ENCODE measurements around the gene ARMC2. TPM values are rescaled to one million over a fixed set of nuclear protein-coding genes. Genes with fewer than 3 reads are reported as not detected.
"Not testable (repeated sequence)": the region's sequence is repeated elsewhere in the genome, so short reads cannot be mapped to it uniquely, and the experiment has no call there.

Gene ARMC2
- polyA plus RNA-seq, 1 donor: 5.8 TPM

DNA sequence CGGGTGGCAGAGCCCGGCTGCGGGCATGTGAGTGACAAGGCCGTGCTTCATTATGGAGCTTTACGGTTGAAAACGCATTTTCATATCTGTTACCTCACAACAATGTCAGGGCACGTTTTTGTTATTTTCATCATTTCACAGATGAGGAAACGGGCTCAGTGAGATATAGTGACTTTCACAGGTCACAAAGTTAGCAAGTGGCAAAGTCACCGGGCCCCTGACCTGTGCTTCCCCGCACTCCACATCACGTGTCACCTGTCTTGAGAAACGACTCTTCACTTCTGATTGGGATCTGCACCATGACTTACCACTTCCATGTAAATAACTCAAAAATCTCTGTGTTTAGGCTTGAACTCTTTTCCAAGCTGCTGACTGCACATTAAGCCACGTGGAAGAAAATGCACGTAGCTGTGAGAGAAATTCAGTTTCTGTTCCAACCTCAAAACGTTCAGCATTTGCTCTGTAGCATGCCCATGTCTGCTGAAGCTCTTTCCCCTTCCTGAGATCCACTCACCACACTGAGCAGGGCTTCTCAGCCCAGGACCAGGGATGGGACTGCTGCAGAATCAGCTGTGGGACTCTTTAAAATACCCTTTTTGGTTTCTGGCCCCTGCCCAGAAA is 107.2 kb downstream of the ARMC2 start:
- DNase-seq: no peak

DNA sequence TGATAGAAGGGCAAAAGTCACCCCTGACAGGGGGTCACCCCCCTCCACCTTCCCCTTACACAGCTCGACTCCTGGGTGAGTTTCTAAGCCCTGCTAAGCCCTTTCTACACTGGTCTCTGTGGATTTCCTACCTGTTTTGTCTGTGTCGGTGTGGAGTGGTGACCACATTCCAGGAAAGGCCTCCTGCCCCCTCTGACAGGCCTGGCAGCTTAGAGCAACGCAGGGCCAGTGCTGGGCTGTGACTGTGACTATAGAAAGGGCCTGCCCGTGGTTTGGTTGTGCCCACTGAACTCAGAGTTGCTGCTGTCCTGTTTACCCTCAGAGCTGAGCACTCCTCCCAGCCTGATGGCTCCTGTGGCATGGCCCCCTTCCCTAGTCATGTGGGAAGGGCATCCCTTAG is 109.0 kb downstream of the ARMC2 start:
- no peak for DNase-seq

DNA sequence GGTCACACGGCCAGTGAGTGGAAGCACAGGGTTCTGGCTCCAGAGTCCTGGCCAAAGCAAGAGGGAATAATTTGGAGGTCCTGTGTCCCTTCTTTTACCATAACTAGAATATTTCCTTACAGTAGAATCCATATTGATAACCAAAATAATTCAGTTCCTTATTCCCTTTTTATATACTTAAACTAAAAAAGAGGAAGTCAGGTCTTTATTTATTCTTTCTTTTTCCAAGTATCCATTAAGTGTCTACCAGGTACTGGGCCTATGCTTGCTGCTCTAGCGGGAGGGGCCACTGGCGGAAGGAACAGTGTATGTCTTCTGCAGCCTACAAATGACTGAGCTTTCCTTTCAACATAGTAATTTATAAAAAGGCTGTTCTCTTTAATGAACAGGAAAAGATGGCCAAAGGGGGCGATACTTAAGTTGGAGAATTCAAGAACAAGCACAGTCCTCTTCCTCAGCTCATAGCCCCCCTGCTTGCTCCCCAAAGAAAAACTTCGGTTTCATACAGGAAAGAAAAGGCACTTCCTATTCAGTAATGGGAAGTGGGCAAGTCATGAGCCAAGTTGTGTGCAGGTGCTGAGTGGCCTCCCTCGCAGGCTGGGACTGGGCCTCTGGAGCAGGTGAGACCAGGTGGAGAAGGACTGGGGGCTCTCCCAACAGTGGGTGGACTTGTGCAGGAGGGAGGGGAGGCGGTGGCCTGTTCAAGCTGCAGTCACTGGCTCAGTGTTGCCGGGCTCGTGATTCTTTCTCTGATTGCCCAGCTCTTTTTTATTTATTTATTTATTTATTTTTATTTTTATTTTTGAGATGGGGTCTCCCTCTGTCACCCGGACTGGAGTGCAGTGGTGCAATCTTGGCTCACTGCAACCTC is 110.9 kb downstream of the ARMC2 start:
- DNase-seq: no peak

DNA sequence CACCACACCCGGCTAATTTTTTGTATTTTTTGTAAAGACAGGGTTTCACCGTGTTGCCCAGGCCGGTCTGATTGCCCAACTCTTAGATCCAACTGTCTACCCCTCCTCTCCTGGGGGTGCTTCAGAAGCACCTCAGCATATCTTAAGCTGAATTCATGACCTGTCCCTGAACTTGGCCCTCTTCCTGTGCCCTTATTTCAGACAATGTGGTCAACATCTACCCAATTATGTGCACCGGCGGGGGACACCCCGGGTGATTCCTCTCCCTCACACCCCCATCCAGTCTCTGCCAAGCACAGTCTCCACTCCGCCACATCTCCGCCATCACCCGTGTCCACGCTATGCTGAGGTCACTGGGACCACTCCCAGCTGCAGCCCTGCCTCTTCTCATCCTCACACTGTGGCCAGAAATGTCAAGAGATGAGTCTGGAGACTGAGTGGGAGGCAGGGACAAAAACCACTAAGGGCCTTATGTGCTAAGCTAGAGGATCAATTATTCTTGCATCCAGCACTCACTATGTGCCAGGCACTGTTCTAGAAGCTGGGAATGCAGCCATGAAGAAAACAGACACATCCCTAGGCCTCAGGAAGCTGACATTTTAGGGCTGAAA is 111.9 kb downstream of the ARMC2 start:
- DNase-seq: no peak

DNA sequence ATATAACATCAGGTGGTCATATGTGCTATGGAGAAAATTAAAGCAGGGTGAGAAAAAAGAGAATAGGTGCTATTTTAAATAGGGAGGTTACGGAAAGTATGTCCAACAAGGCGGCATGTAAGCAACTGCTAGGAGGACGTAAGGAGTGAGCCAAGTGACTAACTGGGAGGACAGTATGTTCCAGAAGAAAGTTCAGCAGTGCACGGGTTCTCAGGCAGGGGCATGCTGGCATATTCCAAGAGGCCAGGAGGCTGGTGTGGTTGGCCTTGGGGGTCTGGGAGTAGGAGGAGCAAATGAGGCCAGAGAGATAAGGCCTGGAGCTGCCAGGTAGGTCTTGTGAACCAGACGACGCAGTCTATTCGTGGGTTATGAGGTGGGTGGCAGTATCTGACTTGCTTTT is 112.4 kb downstream of the ARMC2 start:
- no peak for DNase-seq

DNA sequence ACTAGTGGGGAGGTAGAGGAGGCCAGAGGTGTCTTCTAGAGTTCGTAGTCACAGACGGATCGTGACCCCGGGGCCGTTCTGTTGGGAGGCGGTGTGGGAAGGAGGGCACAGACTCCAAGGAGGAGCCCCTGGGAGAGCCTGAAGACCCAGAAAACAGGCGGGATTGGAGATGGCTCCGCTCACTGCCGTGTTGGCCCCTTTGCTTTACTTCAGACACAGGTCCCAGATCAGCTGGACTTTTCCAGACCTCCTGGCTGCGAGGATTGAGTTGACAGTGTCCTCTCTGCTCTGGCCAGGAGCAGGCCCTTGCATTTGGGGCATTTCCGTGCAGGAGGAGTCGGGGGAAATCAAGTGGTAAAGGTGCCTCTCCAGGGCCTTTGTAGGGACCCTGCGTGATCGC is 112.9 kb downstream of the ARMC2 start:
- no peak for DNase-seq

DNA sequence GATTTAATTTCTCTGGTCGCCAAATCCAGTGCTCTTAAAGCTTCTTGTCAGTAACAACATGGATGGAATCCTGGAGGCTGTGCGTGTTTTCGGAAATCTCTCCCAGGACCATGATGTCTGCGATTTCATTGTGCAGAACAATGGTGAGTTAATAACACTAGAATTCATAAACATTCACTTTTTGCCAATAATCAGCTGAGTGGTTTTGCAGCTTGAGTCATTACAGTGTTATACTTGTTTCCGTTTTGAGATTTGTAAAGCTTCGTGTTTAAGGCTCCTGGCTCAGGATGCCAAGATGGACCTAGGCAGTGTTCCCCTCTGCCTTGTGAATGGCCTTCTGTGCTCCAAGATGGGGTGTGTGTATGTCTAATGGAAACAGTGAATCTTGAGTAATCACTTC is 113.8 kb downstream of the ARMC2 start:
- DNase-seq: no peak

DNA sequence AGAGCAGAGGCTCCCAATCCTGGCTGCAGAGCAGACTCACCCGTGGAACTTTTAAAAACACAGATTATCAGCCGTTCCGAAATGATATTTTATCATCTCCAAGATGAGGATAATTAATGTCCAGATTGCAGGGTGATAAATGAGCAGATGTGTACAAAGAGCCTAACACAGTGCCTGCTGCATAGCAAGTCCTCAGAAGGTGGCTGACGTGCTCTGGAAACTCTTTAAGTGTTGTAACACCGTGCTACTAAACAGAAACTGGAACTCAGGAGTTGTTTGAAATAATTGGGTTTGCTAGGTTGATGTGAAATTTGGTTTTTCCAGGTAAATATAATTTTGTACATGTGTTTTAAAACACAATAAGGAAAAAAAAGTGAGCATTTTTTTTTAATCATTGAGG is 118.0 kb downstream of the ARMC2 start:
- no peak for DNase-seq

DNA sequence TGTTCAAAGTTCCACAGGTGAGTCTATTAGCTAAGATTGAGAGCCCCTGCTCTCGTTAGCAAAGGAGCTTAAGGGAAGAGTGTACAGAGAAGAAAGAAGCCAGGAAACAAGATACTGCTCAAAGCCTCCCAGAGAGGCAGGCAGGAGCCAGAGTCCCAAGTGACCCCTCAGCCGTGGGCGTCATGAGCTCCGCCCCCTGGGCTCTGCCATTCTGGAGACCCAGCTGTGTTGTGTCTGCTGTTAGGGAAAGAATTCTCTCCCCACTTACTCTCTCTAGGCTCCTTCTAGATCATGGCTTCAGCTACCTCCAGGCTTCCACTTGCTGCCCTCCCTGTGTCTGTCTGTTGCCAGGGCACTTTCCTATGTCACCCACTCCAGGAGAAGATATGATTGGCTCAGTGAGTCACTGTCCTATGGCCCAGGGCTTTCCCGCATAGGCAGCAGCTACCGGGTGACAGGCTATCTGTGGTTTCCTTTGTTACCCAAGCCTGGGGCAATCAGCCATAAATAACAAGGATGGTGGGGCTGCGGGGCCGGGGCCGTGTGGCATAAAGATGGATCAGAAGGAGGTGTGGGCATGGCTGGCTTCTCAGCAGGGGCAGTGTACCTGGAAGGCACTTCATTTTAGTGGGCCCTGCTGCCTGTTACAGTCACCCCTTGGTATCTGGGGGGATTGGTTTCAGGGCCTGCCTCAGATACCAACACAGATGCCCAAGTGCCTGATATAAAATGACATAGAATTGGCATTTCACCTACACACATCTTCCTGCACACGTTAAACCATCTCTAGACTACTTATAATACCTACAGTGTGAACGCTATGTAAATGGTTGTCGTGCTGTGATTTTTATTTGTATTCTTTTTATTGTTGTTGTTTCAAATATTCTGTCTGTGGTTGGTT is 118.9 kb downstream of the ARMC2 start:
- DNase-seq: no peak

DNA sequence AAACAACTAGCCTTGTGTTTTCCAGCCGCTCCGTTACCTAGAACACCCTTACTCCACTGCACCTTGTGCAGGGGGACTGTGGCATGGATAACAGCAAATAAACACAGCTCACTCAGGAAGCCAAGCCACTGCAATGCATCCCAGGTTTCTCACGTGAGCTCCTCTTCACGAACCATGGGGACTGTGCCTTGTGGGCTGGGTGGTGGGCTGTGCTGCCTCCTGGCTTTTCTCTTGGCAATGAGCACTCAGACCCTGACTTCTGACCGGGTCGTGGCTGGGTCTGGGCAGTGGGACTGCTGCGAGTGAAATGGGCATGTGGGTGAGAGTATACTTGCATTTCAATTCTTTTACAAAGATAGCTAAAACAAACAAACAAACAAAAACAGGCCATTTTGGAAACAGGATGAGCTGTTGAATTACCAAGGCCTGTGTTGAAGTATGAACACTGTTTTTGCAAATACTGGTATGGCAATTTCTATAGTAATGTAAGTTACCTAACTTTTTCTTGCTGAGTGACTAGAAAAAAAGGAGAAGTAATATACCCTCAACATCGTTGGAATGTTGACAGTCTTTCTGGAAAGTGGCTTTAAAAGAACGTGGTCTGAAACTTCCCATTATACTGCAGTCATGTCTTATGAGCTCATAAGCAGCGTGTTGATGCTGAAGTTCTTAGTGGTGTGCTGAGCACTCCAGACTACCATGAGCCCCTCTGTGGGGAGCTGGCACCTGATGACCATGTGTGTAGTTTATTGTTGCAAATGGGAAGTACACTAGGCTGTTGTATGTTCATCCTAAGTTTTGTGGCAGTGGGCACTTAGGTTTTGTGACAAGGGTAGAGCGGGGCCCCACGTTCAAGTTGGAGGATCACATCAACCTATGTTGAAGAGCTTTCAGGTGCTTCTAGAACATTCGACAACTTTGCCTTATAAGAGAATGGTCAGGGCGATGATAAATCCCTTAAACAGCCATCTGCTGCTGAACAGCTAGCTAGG is 120.4 kb downstream of the ARMC2 start:
- no peak for DNase-seq

DNA sequence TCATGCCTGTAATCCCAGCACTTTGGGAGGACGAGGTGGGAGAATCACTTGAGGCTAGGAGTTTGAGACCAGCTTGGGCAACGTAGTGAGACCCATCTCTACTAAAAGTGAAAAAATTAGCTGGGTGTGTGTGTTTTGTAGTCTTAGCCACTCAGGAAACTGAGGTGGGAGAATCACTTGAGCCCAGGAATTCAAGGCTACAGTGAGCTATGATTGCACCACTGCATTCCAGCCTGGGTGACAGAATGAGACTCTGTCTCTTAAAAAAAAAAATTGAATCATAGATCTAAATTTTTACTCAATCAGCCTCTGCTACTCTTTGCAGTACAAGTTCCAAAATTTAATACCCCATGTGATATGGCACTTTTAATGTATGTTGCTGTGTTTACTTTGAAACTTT is 121.6 kb downstream of the ARMC2 start:
- no peak for DNase-seq

DNA sequence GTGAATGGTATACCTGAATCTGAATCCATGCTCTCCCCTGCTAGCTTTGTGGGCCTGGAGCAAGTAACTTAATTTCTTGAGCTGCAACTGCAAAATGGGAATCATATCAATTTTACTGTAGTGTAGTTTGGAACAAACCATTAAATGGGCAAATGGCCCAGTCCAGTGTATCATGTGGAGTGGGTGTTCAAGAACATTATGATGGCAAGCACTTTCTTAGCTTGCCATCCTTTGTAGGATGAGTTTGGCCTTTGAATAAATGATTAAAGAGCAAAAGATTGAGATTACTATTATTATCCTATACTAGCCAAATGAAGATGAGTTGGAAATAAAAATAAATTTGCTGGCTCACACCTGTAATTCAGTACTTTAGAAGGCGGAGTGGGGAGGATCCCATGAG is 126.0 kb downstream of the ARMC2 start:
- no peak for DNase-seq

DNA sequence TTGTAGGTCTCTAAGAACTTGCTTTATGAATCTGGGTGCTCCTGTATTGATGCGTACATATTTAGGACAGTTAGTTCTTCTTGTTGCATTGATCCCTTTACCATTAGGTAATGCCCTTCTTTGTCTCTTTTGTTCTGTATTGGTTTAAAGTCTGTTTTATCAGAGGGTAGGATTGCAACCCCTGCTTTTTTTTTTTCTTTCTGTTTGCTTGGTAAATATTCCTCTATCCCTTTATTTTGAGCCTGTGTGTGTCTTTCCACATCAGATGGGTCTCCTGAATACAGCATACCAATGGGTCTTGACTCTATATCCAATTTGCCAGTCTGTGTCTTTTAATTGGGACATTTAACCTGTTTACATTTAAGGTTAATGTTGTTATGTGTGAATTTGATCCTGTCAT is 130.4 kb downstream of the ARMC2 start:
- DNase-seq: not testable (repeated sequence)

DNA sequence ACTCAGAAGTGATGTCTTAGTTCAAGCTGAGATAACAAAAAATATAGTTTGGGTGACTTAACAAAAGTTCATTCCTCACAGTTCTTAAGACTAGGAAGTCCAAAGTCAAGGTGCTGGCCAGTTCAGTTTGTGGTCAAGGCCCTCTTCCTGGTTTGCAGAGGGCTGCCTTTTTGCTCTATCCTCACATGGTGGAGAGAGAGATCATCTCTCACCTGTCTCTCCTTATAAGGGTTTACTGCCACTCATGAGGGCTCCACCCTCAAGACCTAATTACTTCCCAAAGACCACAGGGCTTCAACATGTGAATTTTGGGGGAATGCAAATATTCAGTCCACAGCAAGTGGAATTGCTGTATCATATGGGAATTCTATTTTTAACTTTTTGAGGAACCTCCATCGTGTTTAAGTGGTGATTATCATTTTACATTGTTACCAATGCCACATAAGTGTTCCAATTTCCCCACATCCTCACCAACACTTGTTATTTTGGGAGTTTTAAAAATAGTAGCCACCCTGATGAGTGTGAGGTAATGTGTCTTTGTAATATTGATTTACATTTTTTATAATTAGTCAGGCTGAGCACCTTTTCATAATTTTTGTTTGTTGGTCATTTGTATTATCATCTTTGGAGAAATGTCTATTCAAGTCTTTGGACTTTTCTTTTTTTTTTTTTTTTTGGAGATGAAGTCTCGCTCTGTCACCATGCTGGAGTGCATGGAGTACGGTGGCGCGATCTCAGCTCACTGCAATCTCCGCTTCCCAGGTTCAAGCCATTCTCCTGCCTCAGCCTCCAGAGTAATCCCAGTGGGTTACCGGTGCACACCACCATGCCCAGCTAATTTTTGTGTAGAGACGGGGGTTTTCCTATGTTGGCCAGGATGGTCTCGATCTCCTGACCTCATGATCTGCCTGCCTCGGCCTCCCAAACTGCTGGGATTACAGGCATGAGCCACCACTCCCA is 134.2 kb downstream of the ARMC2 start:
- no peak for DNase-seq

DNA sequence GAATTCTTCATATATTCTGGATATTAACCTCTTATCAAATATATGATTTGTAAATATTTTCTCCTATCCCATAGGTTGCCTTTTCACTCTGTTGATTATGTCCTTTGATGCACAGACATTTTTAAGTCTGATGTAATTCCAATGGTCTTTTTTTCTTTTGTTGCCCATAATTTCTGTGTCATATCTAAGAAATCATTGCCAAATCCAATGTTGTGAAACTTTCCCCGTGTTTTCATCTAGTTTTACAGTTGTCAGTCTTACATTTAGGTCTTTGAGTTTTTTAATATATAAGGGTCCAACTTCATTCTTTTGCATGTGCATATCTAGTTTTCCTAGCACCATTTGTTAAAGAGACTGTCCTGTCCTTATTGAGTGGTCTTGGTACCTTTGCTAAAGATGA is 134.9 kb downstream of the ARMC2 start:
- DNase-seq: no peak

DNA sequence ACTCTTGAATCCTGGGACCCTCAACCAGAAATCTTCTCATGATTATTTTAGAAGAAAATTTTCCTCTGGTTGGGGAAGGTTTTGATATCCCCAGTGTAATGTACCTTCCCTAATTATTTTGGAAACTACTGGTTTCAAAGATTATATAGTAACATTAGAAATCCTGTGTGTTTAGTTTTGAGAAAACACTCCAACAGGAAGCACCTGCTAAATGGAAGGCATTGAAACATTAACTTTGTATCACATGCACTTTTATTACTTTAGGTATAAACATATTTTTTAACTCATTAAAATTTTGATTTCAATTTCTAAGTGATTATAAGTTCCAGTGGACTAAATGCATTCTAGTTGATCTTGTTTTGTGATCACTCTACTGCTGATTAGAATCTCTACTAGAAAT is 137.1 kb downstream of the ARMC2 start:
- no peak for DNase-seq

DNA sequence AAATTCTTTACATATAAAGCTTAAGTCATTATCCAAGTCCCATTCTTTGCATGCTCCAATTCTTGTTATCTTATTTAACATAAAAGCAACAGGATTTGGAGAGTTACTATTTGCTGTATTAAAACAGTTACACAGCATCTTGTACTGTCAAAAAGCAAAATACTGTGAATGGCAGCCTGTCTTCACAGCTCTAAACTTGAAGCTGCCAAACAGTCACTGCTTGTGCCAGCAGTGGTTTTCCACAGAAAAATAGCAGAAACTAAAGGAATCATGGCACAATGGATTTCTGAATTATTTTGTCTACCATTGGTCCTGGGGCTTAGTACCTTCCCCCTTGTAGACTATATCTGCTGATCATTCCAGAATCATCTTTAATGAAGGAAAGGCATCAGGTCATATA is 138.9 kb downstream of the ARMC2 start:
- DNase-seq: no peak

DNA sequence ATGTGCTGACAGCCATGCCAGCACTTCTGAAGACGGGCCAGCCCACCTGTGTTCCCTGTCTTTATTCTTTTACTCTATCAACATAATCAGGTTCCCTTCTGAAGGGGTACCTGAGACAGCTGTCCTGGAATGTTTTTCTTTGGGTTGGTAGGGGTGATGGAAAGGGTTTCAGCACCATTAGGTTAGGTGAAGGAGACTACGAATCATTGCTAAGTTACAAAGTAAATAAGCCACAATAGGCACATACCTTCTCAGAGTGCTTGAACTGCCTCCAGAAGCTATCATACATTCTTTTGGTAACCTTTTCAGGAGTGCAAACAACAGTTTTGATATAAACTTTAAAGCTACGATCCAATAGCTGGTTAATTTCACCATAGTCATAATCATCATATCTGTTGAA is 140.1 kb downstream of the ARMC2 start:
- no peak for DNase-seq

DNA sequence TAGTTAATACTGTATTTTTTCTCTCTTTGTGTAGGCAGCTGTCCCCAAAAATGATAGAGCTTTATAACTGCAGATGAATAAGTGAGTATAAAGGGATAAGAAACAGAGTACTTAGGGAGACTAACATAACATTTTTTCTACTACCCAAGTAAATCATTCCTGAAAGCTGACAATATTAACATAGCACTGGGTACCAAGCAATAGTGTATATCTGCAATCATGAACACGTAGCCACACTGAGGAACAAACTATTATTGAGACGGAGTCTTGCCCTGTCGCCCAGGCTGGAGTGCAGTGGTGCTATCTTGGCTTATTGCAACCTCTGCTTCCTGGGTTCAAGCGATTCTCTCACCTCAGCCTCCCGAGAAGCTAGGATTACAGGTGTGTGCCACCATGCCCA is 140.5 kb downstream of the ARMC2 start:
- DNase-seq: no peak

DNA sequence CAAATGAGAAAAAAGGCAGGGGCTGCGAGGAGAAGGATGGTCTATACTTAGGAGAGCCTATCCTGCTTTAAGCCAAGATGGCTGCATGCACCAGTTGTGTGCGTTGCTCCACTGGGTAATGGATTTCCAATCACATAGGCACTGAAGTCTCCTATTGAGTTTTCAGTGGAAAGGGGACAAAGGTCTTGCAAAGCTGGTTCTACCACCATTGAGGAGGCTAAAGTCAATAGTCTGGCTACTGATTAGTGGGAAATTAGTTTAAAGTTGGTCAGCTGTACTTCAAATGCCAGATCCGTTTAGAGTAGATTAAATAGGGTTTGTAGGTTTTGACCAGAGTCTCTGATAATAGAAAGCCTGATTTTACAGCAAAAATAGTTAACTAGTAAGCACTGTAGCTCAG is 141.5 kb downstream of the ARMC2 start:
- no peak for DNase-seq

All from hindlimb muscle (tissue), 1 donor.